Neural progenitor cell (in vitro differentiated cells): ENCODE results near the gene RGS14. TPM values are rescaled to one million over a fixed set of nuclear protein-coding genes. Genes with fewer than 3 reads are reported as not detected.

Experiments used
- DNase-seq: peaks from one replicate; pipeline ENCODE4 v3.0.0-alpha.2; 2016; ENCODE audit warnings: low spot score
- H2AFZ ChIP-seq: fragments of 200-600 bp; sonication (generic); replicated peaks from 2 replicates; pipeline ENCODE4 v1.6.1; 2016; ENCODE audit warnings: antibody characterized with exemption
- H3F3A ChIP-seq: fragments of 200-600 bp; sonication (generic); 2 replicates; pipeline ENCODE4 v1.6.1; 2016; ENCODE audit warnings: antibody characterized with exemption, low read depth
- H3K27ac ChIP-seq: fragments of 200-600 bp; sonication (generic); 2 replicates; pipeline ENCODE4 v1.5.1; 2016; ENCODE audit warnings: mild to moderate bottlenecking
- H3K27me3 ChIP-seq: fragments of 200-600 bp; sonication (generic); 2 replicates; pipeline ENCODE4 v1.6.1; 2016; ENCODE audit warnings: mild to moderate bottlenecking, moderate library complexity
- H3K36me3 ChIP-seq: fragments of 200-600 bp; sonication (generic); 2 replicates; pipeline ENCODE4 v1.5.1; 2016
- H3K4me1 ChIP-seq: fragments of 200-600 bp; sonication (generic); 2 replicates; pipeline ENCODE4 v1.6.1; 2016; ENCODE audit warnings: mixed run types
- H3K4me2 ChIP-seq: fragments of 200-600 bp; sonication (generic); 2 replicates; pipeline ENCODE4 v1.6.1; 2016
- H3K4me3 ChIP-seq: fragments of 200-600 bp; sonication (generic); 2 replicates; pipeline ENCODE4 v1.5.1; 2016
- H3K79me2 ChIP-seq: fragments of 200-600 bp; sonication (generic); 2 replicates; pipeline ENCODE4 v1.6.1; 2016; ENCODE audit warnings: low read depth
- H3K9ac ChIP-seq: fragments of 200-600 bp; sonication (generic); 2 replicates; pipeline ENCODE4 v1.6.1; 2016
- H3K9me3 ChIP-seq: fragments of 200-600 bp; sonication (generic); 2 replicates; pipeline ENCODE4 v1.5.1; 2016; ENCODE audit warnings: low read depth
- H4K20me1 ChIP-seq: fragments of 200-600 bp; sonication (generic); 2 replicates; pipeline ENCODE4 v1.6.1; 2016; ENCODE audit warnings: low read depth
- H3K27ac Mint-ChIP-seq: 3 replicates; pipeline ENCODE4 v1.8.0; 2021; ENCODE audit warnings: mixed read lengths
- H3K27me3 Mint-ChIP-seq: 2 replicates; pipeline ENCODE4 v1.8.0; 2022; ENCODE audit warnings: low read depth, mild to moderate bottlenecking, inconsistent platforms, moderate library complexity, mixed read lengths; ENCODE audit not compliant: insufficient read depth
- H3K36me3 Mint-ChIP-seq: 3 replicates; pipeline ENCODE4 v1.8.0; 2021; ENCODE audit warnings: mixed read lengths
- H3K4me1 Mint-ChIP-seq: 3 replicates; pipeline ENCODE4 v1.8.0; 2021; ENCODE audit warnings: mixed read lengths
- H3K4me3 Mint-ChIP-seq: 3 replicates; pipeline ENCODE4 v1.8.0; 2021; ENCODE audit warnings: mild to moderate bottlenecking, moderate library complexity, mixed read lengths
- H3K9me3 Mint-ChIP-seq: 3 replicates; pipeline ENCODE4 v1.8.0; 2020; ENCODE audit warnings: mixed read lengths
- CTCF ChIP-seq: fragments of 200-600 bp; sonication (generic); IDR thresholded peaks from 2 replicates; pipeline ENCODE4 v1.5.1; 2017; ENCODE audit warnings: antibody characterized with exemption, mild to moderate bottlenecking
- EZH2 ChIP-seq: fragments of 200-600 bp; sonication (generic); IDR thresholded peaks from 2 replicates; pipeline ENCODE4 v1.6.1; 2017; ENCODE audit warnings: antibody characterized with exemption, mild to moderate bottlenecking, moderate library complexity
- EZH2phosphoT487 ChIP-seq: fragments of 200-600 bp; sonication (generic); IDR thresholded peaks from 2 replicates; pipeline ENCODE4 v1.6.1; 2017; ENCODE audit warnings: antibody characterized with exemption
- total RNA-seq: library from RNA; depleted of rRNA; stranded (reverse); fragments of >200 nt; gene quantifications from 2 replicates; pipeline ENCODE4 v1.2.3, GENCODE V29; 2015; ENCODE audit warnings: low replicate concordance

RGS14 gene
- total RNA-seq, 1 donor from 2014 or later = 3.2 TPM

- Histone ChIP-seq H4K20me1 (no peaks in the 10 kb centered on the region), H3K79me2 (no peaks in the 10 kb centered on the region), H3K27me3 (peaks cover 26% of the 10 kb centered on the region), H3K9me3 (no peaks in the 10 kb centered on the region), H3K4me1 (no peaks in the 10 kb centered on the region), H3K4me3 (no peak overlapping the region), H3K9ac (no peak overlapping the region), H3K4me2 (no peak overlapping the region), H3K36me3 (no peaks in the 10 kb centered on the region), H3K27ac (no peak overlapping the region), H3F3A (no peaks in the 10 kb centered on the region), H2AFZ (no peak overlapping the region)
- Mint-ChIP-seq H3K36me3 (no peaks in the 10 kb centered on the region), H3K4me1 (peaks cover 32% of the 10 kb centered on the region), H3K4me3 (no peak overlapping the region), H3K27ac (no peak overlapping the region), H3K27me3 (peaks cover 3% of the 10 kb centered on the region), H3K9me3 (no peaks in the 10 kb centered on the region)
- TF ChIP-seq EZH2phosphoT487 (no peak), EZH2 (no peak)
- DNase-seq = no peak
Observed at GRCh38 chr5:177393206-177393765, 35.6 kb downstream of the RGS14 start.

- Mint-ChIP-seq H3K27ac (no peak overlapping the region), H3K4me3 (no peak overlapping the region), H3K9me3 (no peaks in the 10 kb centered on the region), H3K27me3 (peaks cover 3% of the 10 kb centered on the region), H3K4me1 (peaks cover 25% of the 10 kb centered on the region), H3K36me3 (no peaks in the 10 kb centered on the region)
- no peak overlapping the region for H3K27ac ChIP-seq
- H3K9ac ChIP-seq = no peak overlapping the region
- no peak for TF ChIP-seq CTCF
- TF ChIP-seq EZH2 = no peak
- H3K36me3 ChIP-seq = no peaks in the 10 kb centered on the region
- no peak overlapping the region for H2AFZ ChIP-seq
- H3K9me3 ChIP-seq = no peaks in the 10 kb centered on the region
- no peaks in the 10 kb centered on the region for H4K20me1 ChIP-seq
- peaks cover 21% of the 10 kb centered on the region for H3K27me3 ChIP-seq
- H3K4me3 ChIP-seq = no peak overlapping the region
- no peaks in the 10 kb centered on the region for H3F3A ChIP-seq
- H3K79me2 ChIP-seq = no peaks in the 10 kb centered on the region
- no peaks in the 10 kb centered on the region for H3K4me1 ChIP-seq
- H3K4me2 ChIP-seq = no peak overlapping the region
- DNase-seq = no peak
Observed at GRCh38 chr5:177393990-177394389, 36.3 kb downstream of the RGS14 start.

- Histone ChIP-seq H3K27ac (no peak overlapping the region), H3K4me2 (no peak overlapping the region), H3K27me3 (peaks cover 17% of the 10 kb centered on the region), H3F3A (no peaks in the 10 kb centered on the region), H3K9ac (no peak overlapping the region), H3K36me3 (no peaks in the 10 kb centered on the region), H3K79me2 (no peaks in the 10 kb centered on the region), H3K4me1 (no peaks in the 10 kb centered on the region), H3K4me3 (no peak overlapping the region), H3K9me3 (no peaks in the 10 kb centered on the region), H2AFZ (no peak overlapping the region), H4K20me1 (no peaks in the 10 kb centered on the region)
- Mint-ChIP-seq H3K27me3 (peaks cover 6% of the 10 kb centered on the region), H3K9me3 (no peaks in the 10 kb centered on the region), H3K4me3 (no peak overlapping the region), H3K27ac (no peak overlapping the region), H3K36me3 (no peaks in the 10 kb centered on the region), H3K4me1 (peaks cover 7% of the 10 kb centered on the region)
- no peak for TF ChIP-seq EZH2
- TF ChIP-seq EZH2phosphoT487 = no peak
- no peak for TF ChIP-seq CTCF
- DNase-seq = no peak
Observed at GRCh38 chr5:177396078-177396477, 38.4 kb downstream of the RGS14 start.

GRCh38 chr5:177396807-177397206 lies 39.1 kb downstream of the RGS14 start:
- peaks cover 4% of the 10 kb centered on the region for H3F3A ChIP-seq
- Mint-ChIP-seq H3K27ac (no peak overlapping the region), H3K4me3 (no peak overlapping the region), H3K9me3 (no peaks in the 10 kb centered on the region), H3K27me3 (peaks cover 13% of the 10 kb centered on the region), H3K4me1 (peaks cover under 1% of the 10 kb centered on the region), H3K36me3 (no peaks in the 10 kb centered on the region)
- H3K36me3 ChIP-seq = no peaks in the 10 kb centered on the region
- H3K27me3 ChIP-seq = peaks cover 24% of the 10 kb centered on the region
- DNase-seq = no peak
- H3K79me2 ChIP-seq = no peaks in the 10 kb centered on the region
- no peaks in the 10 kb centered on the region for H4K20me1 ChIP-seq
- H3K4me1 ChIP-seq = no peaks in the 10 kb centered on the region
- H3K4me3 ChIP-seq = no peak overlapping the region
- H3K9me3 ChIP-seq = no peaks in the 10 kb centered on the region
- no peak overlapping the region for H3K4me2 ChIP-seq
- no peak overlapping the region for H2AFZ ChIP-seq
- no peak overlapping the region for H3K27ac ChIP-seq
- H3K9ac ChIP-seq = no peak overlapping the region
- TF ChIP-seq EZH2 = no peak
- TF ChIP-seq EZH2phosphoT487 = no peak
- no peak for TF ChIP-seq CTCF
